Subcutaneous abdominal adipose tissue (tissue), 5 donors: Measurements from ENCODE around the gene SCAPER.

Source experiments
- H3K27ac ChIP-seq: one replicate; pipeline ENCODE4 v1.7.0; 2013; ENCODE audit warnings: low read depth, mild to moderate bottlenecking, inconsistent platforms, low read length, moderate library complexity
- H3K27me3 ChIP-seq, 5 donors: one replicate each; pipeline ENCODE4 v1.7.0; 2013; ENCODE audit warnings: low read length in 5 of 5, inconsistent platforms in 1 of 5; ENCODE audit not compliant: control insufficient read depth in 5 of 5, insufficient read depth in 4 of 5
- H3K36me3 ChIP-seq, 5 donors: one replicate each; pipeline ENCODE4 v1.7.0; 2013; ENCODE audit warnings: low read length in 5 of 5; ENCODE audit not compliant: control insufficient read depth in 5 of 5, insufficient read depth in 5 of 5
- H3K4me1 ChIP-seq, 5 donors: one replicate each; pipeline ENCODE4 v1.7.0; 2013; ENCODE audit warnings: low read length in 5 of 5, mild to moderate bottlenecking in 3 of 5, moderate library complexity in 1 of 5; ENCODE audit not compliant: control insufficient read depth in 5 of 5, insufficient read depth in 5 of 5
- H3K4me3 ChIP-seq, 5 donors: one replicate each; pipeline ENCODE4 v1.7.0; 2013; ENCODE audit warnings: low read length in 5 of 5, low read depth in 1 of 5
- H3K9ac ChIP-seq, 5 donors: one replicate each; pipeline ENCODE4 v1.7.0; 2013; ENCODE audit warnings: low read length in 5 of 5, mild to moderate bottlenecking in 4 of 5, moderate library complexity in 3 of 5
- H3K9me3 ChIP-seq, 5 donors: one replicate each; pipeline ENCODE4 v1.7.0; 2013; ENCODE audit warnings: low read length in 5 of 5; ENCODE audit not compliant: control insufficient read depth in 5 of 5
- donor health status: healthy.
- donor health status: healthy.
- donor health status: healthy.
- donor health status: healthy.
- donor health status: healthy.

SCAPER gene

DNA sequence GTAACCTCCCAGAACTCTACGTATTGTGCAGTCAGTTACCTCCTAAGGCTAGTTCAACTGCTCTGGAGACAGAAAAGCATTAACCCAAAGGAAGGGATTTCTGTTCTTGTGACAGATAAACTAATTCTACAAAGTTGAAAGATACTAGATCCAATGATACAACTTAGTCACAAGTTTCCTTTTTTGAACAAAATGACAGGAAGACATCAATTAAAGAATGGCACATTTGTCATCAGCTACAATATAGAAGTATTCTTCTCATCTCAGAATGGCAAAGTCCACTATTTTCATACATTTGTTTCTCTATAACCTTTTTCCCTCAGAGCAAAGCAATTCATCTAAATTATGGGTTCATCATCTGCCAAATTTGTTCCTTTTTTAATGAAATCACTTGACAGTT, 524.9 kb downstream of the SCAPER start:
- Histone ChIP-seq H3K9ac (no peak overlapping the region), H3K27ac (no peak overlapping the region), H3K36me3 (peaks cover 3 to 20% (median 8%) of the 10 kb centered on the region in 5 donors)

DNA sequence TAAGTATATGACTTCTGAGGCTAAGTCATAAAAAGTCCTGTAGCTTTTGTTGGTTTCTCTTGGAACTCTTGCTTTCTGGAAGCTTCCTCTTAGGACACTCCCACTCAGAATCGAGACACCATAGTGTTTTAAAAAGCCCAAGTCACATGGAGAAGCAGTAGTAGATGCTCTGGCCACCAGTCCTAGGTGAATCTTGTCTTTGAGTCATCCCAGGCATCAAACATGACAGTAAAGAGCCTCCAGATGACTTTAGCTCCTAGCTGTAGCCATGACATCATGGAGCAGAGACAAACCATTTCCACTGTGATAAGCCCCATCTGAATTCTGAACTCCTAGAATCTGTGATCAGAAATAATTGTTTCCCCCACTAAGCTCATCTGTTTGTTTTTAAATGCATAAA, 526.4 kb downstream of the SCAPER start:
- Histone ChIP-seq H3K9me3 (no peaks in the 10 kb centered on the region), H3K27ac (no peak overlapping the region)

More for the DNA sequence above, 524.9 kb downstream of the SCAPER start:
- Histone ChIP-seq H3K9me3 (no peaks in the 10 kb centered on the region), H3K4me1 (no peaks in the 10 kb centered on the region), H3K4me3 (no peak overlapping the region), H3K27me3 (no peaks in the 10 kb centered on the region)

DNA sequence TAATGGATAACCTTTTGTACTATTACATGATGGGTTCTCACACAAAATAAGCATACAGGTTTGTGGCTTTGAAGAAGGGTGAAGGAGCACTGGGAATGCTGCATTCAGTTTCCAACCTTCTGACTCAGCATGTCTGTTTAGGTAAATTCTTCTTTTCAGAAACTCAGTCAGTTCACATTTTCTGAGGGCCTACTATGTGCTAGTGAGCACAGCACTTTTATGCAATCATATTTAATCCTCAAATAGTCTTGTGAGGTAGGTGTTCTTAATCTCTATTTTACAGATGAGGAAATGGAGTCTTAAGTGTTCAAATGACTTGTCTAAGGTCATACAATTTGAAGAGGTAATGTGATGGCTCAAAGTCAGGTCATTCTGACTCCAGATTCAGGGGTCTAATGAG, 527.4 kb downstream of the SCAPER start:
- Histone ChIP-seq H3K9me3 (no peaks in the 10 kb centered on the region), H3K27me3 (no peaks in the 10 kb centered on the region), H3K9ac (no peak overlapping the region), H3K36me3 (peaks cover 5 to 24% (median 11%) of the 10 kb centered on the region in 5 donors), H3K4me1 (no peaks in the 10 kb centered on the region), H3K27ac (no peak overlapping the region), H3K4me3 (no peak overlapping the region)

More for the DNA sequence above, 526.4 kb downstream of the SCAPER start:
- Histone ChIP-seq H3K27me3 (no peaks in the 10 kb centered on the region), H3K9ac (no peak overlapping the region), H3K36me3 (peaks cover 5 to 22% (median 8%) of the 10 kb centered on the region in 5 donors), H3K4me1 (no peaks in the 10 kb centered on the region), H3K4me3 (no peak overlapping the region)

DNA sequence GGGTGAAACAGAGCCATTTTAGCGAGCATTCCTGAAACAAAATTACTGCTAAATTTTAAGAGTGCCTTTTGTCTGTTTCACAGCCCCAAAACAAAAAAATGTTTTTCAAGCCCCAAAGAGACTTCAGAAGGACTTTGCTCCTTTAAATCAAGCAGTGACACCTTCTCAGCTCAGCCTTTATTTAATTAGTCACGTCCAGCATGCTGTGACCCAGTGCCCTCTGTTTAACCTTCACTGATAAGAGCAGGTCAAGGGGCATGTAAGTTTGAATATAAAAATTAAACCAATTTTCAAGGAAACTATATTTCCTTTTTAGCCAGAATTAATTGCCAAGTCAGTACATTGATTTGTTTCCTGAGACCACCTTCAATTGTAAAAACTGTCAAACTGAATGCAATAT, 527.9 kb downstream of the SCAPER start:
- no peak overlapping the region for H3K4me3 ChIP-seq
- no peak overlapping the region for H3K27ac ChIP-seq
- H3K36me3 ChIP-seq = peaks cover 5 to 29% (median 11%) of the 10 kb centered on the region in 5 donors

DNA sequence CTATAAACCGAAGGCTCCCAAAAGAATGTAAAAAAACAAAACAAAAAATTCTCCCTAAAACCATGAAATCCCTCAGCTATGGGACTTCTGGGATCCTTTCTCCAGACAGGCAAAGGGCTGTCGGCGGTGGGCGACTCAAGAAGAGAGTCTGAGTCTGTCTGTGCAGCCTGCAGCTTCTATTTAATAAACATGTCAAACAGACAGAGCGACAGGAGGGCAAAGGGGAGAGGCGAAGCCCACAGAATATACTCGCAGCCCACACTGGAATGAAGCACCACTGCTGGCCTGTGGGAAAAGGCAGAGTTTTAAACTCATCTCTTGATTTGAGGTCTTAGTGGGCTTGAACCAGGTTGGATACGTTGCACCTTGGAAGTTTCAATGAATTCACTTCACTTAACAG, 528.3 kb downstream of the SCAPER start:
- Histone ChIP-seq H3K27ac (no peak overlapping the region), H3K36me3 (peaks cover 5 to 31% (median 13%) of the 10 kb centered on the region in 5 donors), H3K4me3 (no peak overlapping the region), H3K9me3 (no peaks in the 10 kb centered on the region), H3K9ac (no peak overlapping the region), H3K4me1 (no peaks in the 10 kb centered on the region), H3K27me3 (no peaks in the 10 kb centered on the region)

More for the DNA sequence above, 527.9 kb downstream of the SCAPER start:
- Histone ChIP-seq H3K4me1 (no peaks in the 10 kb centered on the region), H3K9ac (no peak overlapping the region), H3K9me3 (no peaks in the 10 kb centered on the region), H3K27me3 (no peaks in the 10 kb centered on the region)

DNA sequence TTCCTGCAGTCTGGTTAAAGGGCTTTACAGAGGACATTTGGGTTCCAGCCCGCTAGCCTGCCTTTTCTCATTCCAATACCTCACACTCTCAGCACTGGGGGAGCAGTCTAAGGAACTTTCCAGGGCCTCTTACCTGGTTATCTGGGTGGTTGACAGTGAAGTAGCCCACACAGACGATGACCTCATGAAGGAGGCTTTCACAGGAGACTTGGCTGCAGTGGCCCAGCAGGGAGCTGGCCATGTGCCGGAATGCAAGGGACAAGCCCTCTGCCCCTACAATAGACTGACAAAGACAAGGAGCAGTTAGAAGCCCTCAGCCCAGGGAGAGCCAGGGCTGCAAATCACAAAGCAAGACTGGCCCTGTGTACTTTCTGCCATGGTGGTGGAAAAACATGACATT, 529.1 kb downstream of the SCAPER start:
- no peaks in the 10 kb centered on the region for H3K9me3 ChIP-seq
- H3K4me1 ChIP-seq = no peaks in the 10 kb centered on the region
- no peaks in the 10 kb centered on the region for H3K27me3 ChIP-seq
- H3K9ac ChIP-seq = no peak overlapping the region
- peaks cover 5 to 25% (median 8%) of the 10 kb centered on the region in 5 donors for H3K36me3 ChIP-seq
- no peak overlapping the region for H3K4me3 ChIP-seq
- no peak overlapping the region for H3K27ac ChIP-seq

DNA sequence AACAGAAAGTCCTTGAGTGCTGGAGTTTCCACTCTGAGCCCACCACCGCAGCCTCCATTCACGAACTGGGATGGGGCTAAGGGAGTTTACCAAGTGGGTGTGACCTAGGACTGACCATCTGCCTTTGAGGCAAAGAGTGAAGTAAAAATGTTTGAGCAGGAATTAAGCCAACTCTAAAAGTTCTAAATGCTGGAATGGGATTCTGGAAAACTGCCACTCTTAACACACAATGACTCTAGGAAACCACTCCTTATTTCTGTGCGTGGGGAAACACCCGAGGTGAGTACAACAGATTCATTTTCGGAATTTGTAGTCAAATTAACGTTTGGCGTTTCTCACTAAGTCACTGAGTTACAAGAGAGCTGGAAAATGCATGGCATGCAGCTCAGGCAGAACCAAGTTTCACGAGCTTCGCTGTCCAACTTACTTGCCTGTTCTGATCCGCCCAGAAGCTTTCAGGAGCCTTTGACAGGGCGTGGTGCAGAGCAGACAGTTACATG, 537.0 kb downstream of the SCAPER start:
- no peak overlapping the region for H3K9ac ChIP-seq
- peaks cover 0 to 7% (median 0%) of the 10 kb centered on the region in 5 donors for H3K4me1 ChIP-seq
- no peak overlapping the region for H3K27ac ChIP-seq
- H3K27me3 ChIP-seq = no peaks in the 10 kb centered on the region
- no peaks in the 10 kb centered on the region for H3K9me3 ChIP-seq
- H3K4me3 ChIP-seq = no peak overlapping the region
- peaks cover 0 to 16% (median 4%) of the 10 kb centered on the region in 5 donors for H3K36me3 ChIP-seq

DNA sequence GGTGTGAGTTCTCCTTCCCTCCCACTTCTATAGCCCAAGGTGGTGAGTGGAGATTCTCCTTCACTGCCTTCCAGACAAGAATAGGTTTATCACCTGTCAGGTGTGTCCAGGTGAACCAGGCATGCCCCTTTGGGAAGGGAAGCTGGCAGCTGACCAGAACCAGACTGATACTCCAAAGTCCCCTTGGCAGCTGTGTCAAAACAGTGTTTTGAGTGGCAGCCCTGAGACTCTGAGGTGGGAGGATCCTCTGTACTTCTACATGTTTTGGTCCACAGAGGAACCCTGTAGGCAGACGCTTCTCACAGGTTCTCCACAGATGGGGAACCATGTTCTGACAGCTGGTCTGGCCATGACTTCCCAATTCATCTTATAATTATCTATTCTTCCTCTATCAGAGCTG, 538.4 kb downstream of the SCAPER start:
- H3K27ac ChIP-seq = no peak overlapping the region
- H3K4me1 ChIP-seq = peaks cover 0 to 7% (median 0%) of the 10 kb centered on the region in 5 donors
- no peak overlapping the region for H3K9ac ChIP-seq
- H3K4me3 ChIP-seq = no peak overlapping the region
- no peaks in the 10 kb centered on the region for H3K27me3 ChIP-seq
- no peaks in the 10 kb centered on the region for H3K9me3 ChIP-seq
- H3K36me3 ChIP-seq = peaks cover 0 to 6% (median 0%) of the 10 kb centered on the region in 5 donors

DNA sequence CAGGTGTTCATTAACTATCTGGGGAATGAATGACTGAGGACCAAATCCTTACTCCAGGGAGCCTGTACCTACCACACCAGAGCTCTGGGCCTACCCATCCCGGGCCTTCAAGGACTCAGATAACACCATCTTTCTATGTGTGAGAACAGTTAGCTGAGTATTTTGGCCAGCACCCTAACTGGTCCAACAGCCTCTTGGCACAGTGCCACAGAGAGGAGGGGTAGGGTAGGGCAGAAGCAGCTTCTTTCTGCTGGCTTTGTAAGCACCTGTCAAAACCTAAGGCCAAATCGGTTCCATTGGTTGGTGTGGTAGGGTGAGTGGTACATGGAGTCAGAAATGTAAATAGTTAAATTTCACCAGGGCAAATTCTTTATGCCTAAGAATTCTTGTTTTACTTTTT, 541.9 kb downstream of the SCAPER start:
- Histone ChIP-seq H3K36me3 (peaks cover 0 to 10% (median 2%) of the 10 kb centered on the region in 5 donors), H3K4me3 (no peak overlapping the region), H3K9ac (no peak overlapping the region), H3K9me3 (no peaks in the 10 kb centered on the region), H3K27me3 (no peaks in the 10 kb centered on the region), H3K27ac (no peak overlapping the region), H3K4me1 (peaks cover 0 to 5% (median 0%) of the 10 kb centered on the region in 5 donors)

DNA sequence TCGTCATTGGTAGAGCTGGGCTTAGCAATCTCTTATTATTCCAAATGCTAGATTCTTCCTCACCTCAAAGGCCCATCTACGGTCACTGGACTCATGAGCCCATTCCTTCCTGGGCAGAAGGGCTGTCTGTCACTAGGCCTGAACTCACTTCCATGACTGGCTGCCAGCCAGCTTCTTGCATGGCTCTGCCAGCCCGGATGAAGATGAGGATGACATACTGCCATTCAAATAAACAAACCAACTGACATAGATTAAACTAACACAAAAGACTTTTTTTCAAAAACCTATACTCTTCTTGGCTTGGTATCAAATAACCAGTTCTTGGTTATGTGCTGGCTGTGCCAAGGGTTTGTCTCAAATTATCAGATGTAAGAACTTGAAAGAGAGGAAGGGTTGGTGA, 544.7 kb downstream of the SCAPER start:
- Histone ChIP-seq H3K36me3 (peaks cover 0 to 10% (median 2%) of the 10 kb centered on the region in 5 donors), H3K9ac (no peak overlapping the region), H3K9me3 (no peaks in the 10 kb centered on the region), H3K27me3 (no peaks in the 10 kb centered on the region), H3K27ac (no peak overlapping the region), H3K4me3 (no peak overlapping the region), H3K4me1 (no peaks in the 10 kb centered on the region)
